ENCODE results near the gene TCEAL3. TPM values are rescaled to one million over a fixed set of nuclear protein-coding genes. Genes with fewer than 3 reads are reported as not detected.

TCEAL3 gene
- total RNA-seq, 1 donor from 2014 or later: 2.9 TPM

Other genes starting within 250 kb of the TCEAL3 start
- 46.9 TPM for gene BEX3, start 231.4 kb upstream of the TCEAL3 start, total RNA-seq
- gene RAB40A, start 88.5 kb upstream of the TCEAL3 start, total RNA-seq: 0.16 TPM
- 25.7 TPM for gene TCEAL4, start 22.4 kb upstream of the TCEAL3 start, total RNA-seq
- 6.1 TPM for gene TCEAL1, start 21.0 kb downstream of the TCEAL3 start, total RNA-seq
- 166 TPM for gene MORF4L2, start 78.7 kb downstream of the TCEAL3 start, total RNA-seq
- not detected for gene TMEM31, start 102.9 kb downstream of the TCEAL3 start, total RNA-seq
- gene PLP1, start 168.9 kb downstream of the TCEAL3 start, total RNA-seq: 0.04 TPM
- gene RAB9B, start 224.3 kb downstream of the TCEAL3 start, total RNA-seq: 0.16 TPM

Data from esophagus mucosa (tissue), 1 donor.